Measurements from ENCODE around the gene USP32.
A peak's percentile ranks its signal among the peaks of the same experiment; 100 is the strongest.
"Not testable (repeated sequence)": the region's sequence is repeated elsewhere in the genome, so short reads cannot be mapped to it uniquely, and the experiment has no call there.

Gene USP32

GRCh38 chr17:60379461-60379860 lies 12.5 kb downstream of the USP32 start:
- not testable (repeated sequence) for H3K4me3 ChIP-seq (ENCODE audit: low read depth, low read length); DNase-seq (ENCODE audit: low read depth)

GRCh38 chr17:60378187-60378586 lies 13.7 kb downstream of the USP32 start:
- not testable (repeated sequence) for DNase-seq (ENCODE audit: low read depth); H3K4me3 ChIP-seq (ENCODE audit: low read depth, low read length)

- no peak for DNase-seq (ENCODE audit: low read depth)
Measured at GRCh38 chr17:60372790-60373483, 19.0 kb downstream of the USP32 start.

GRCh38 chr17:60371818-60372510 lies 20.0 kb downstream of the USP32 start:
- H3K4me3 ChIP-seq (ENCODE audit: low read depth, low read length) = no peak overlapping the region
- DNase-seq (ENCODE audit: low read depth) = no peak

More at GRCh38 chr17:60372790-60373483, 19.0 kb downstream of the USP32 start:
- no peak overlapping the region for H3K4me3 ChIP-seq (ENCODE audit: low read depth, low read length)

DNA sequence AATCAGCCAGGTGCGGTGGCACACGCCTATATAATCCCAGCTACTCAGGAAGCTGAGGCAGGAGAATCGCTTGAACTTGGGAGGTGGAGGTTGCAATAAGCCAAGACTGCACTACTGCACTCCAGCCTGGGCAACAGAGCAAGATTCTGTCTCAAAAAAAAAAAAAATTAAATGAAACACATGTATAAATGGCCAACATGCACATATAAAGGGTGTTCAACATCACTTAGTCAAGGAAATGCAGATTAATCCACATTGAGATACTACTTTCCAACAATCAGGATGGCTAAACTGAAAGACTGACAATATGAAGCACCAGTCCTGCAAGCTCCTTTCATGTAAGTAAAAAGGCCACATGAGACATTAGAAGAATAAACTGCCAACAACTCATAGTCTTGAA lies 20.5 kb downstream of the USP32 start:
- H3K4me3 ChIP-seq (ENCODE audit: low read depth, low read length) = no peak overlapping the region
- DNase-seq (ENCODE audit: low read depth) = no peak

- no peak overlapping the region for H3K4me3 ChIP-seq (ENCODE audit: low read depth, low read length)
- DNase-seq (ENCODE audit: low read depth) = no peak
Measured at GRCh38 chr17:60369727-60370126, 22.2 kb downstream of the USP32 start.

DNA sequence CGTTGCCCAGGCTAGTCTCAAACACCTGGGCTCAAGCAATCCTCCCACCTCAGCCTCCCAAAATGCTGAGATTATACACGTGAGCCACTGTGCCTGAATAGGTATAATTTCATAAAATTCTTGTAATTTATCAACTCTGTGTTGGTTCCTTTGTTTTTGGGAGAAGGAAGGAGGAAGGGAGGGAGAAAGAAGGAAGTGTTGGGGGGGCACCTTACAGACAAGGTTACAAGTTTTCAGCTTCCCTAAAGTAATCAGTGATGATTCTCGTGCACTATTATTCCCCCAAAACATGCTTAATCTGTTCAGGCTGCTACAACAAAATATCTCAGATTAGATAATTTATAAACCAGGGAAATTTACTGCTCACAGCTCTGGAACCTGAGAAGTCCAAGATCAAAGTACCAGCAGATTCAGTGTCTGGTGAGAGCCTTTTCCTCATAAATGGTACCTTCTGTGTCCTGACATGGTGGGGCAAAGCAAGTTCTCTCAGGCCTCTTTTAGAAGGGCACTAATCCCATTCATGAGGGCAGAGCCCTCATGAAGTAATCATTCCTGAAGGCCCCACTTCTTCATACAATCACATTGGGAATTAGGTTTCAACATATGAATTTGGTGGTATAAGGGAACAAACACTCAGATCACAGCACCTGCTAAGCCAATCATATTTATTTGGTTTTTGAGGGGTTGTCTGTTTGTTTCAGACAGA lies 28.1 kb downstream of the USP32 start:
- no peak for DNase-seq (ENCODE audit: low read depth)
- no peak overlapping the region for H3K4me3 ChIP-seq (ENCODE audit: low read depth, low read length)

DNA sequence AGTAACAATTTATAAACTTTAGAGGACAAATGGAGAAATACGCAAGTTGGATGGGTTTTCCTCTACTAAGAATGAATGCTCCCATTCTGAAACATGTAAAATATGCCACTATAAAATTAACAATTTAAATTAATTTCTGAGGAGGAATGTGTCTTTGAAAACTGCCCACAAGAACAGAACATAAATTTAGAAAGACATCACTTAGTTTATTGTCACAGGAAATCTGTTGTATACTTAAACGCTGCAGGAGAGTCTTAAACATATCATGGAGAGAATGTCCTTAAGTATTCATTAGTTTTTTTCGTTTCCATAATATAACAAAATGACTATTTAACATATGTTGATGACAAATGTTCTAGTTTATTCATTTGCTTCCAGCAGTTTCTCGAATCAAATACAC lies 29.6 kb downstream of the USP32 start:
- DNase-seq (ENCODE audit: low read depth) = no peak
- no peak overlapping the region for H3K4me3 ChIP-seq (ENCODE audit: low read depth, low read length)

DNA sequence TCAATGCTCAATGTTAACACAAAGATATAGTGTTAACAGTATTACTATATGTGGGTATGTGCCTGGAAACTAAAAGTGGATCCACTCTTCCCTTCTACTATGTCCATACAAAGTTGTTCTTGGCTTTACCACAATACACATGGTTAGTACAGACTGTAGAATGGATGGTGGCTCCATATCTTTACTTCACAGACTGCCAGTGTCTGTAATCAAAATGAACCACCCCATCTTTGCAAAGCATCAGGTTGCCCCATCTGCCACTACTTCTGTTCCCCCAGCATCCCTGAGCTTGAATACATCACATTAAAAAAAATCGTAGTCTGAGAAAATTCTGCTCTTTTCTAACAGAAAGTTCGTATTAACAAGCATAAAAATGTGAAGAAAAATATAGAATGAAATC lies 30.0 kb downstream of the USP32 start:
- no peak overlapping the region for H3K4me3 ChIP-seq (ENCODE audit: low read depth, low read length)
- no peak for DNase-seq (ENCODE audit: low read depth)

DNA sequence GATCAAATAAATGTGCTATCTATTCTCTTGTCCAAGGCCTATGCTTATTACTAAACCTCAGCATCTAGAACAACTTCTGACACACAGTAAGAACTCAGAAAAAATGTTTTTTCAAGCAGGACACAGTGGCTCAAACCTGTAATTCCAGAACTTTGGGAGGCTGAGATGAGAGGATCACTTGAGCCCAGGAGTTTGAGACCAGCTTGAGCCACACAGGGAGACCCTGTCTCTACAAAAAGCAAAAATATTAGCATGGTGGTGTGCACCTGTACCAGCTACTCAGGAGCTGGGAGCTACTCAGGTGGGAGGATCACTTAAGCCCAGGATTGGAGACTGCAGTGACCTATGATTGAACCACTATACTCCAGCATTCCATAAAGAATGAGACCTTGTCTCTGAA lies 32.5 kb downstream of the USP32 start:
- H3K4me3 ChIP-seq (ENCODE audit: low read depth, low read length) = no peak overlapping the region
- no peak for DNase-seq (ENCODE audit: low read depth)

- DNase-seq (ENCODE audit: low read depth) = no peak
- no peak overlapping the region for H3K4me3 ChIP-seq (ENCODE audit: low read depth, low read length)
Measured at GRCh38 chr17:60358606-60359225, 33.2 kb downstream of the USP32 start.

- H3K4me3 ChIP-seq (ENCODE audit: low read depth, low read length) = no peak overlapping the region
- no peak for DNase-seq (ENCODE audit: low read depth)
Measured at GRCh38 chr17:60356940-60357339, 35.0 kb downstream of the USP32 start.

DNA sequence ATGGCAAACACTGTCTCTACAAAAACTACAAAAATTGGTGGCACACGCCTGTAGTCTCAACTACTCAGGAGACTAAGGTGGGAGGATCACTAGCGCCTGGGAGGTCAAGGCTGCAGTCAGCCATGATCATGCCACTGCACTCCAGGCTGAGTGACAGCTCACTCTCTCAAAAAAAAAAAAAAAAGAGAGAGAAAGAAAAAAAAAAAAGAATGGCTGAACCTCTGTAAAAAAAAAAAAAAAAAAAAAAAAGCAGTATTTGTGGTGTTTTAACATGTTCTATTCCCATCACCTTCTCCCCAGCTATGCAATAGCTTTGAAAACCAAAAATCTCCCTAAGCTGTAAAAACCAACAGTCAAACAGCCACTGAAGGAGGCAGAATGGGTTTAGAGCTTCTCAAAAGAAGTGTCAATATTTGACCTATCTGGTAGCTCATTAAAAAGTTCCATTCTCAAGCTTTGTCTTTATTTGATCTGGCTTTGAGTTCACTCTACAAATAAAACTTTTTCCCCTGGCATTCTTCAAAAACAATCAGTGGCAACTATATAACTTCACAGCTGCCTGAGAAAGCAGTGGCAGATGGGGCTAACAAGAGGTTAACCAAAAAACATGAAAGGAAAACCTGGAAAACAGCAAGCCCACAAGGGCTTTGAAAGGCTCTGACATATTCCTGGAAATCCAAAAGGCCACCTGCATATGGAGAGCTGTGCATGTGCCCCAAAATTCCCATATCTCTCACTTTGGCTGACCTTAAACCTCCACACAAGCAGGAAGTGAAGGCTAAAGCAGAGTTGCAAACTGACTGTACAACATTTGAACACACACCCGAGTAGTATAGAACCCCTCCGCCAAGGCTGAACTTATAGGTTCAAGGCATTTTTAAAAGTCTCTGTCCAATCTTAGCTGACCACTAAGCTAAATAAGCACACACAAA lies 36.0 kb downstream of the USP32 start:
- DNase-seq (ENCODE audit: low read depth) = no peak
- no peak overlapping the region for H3K4me3 ChIP-seq (ENCODE audit: low read depth, low read length)

DNA sequence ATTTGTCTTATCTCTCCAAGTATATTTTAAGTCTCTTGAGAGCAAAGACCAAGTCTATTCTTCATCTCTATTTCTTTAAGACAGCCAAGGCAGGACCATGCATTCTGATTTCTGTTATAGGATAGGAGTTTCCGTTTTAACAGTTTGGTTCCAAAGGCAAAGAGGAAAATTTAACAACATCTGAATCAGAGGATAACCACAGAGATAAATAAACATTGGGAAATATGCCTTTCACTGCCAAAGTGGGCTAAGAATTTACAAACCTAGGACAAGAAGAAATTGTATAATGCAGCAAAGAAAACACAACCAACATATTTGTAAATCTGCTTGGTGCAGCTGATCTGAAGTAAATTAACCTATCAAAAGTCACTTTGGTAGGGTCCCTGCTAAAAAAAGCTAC lies 37.7 kb downstream of the USP32 start:
- H3K4me3 ChIP-seq (ENCODE audit: low read depth, low read length) = no peak overlapping the region
- peak; percentile 64 for DNase-seq (ENCODE audit: low read depth)

DNA sequence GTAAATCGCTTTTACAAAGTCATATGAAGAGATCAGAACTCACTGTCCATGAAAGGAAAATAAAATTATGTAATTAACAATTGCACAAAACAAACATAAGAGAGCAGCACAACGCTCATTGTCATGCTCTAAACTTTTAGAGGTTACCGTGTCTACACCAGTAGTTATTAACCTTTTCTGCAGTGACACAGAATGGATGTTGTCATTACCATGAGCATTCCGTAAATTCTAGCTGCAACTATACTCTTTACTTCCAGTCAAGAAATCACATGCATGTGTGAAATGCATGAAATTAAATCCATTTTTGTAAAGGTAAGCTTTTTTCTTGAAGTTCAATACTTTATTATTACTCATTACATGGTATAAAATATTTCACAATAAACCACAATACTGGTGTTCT lies 38.2 kb downstream of the USP32 start:
- H3K4me3 ChIP-seq (ENCODE audit: low read depth, low read length) = no peak overlapping the region

GRCh38 chr17:60352569-60352968 lies 39.4 kb downstream of the USP32 start:
- H3K4me3 ChIP-seq (ENCODE audit: low read depth, low read length) = no peak overlapping the region
- DNase-seq (ENCODE audit: low read depth) = no peak

More for the DNA sequence above, 38.2 kb downstream of the USP32 start:
- no peak for DNase-seq (ENCODE audit: low read depth)

GRCh38 chr17:60352071-60352470 lies 39.9 kb downstream of the USP32 start:
- DNase-seq (ENCODE audit: low read depth) = no peak
- no peak overlapping the region for H3K4me3 ChIP-seq (ENCODE audit: low read depth, low read length)

GRCh38 chr17:60351012-60351695 lies 40.8 kb downstream of the USP32 start:
- no peak overlapping the region for H3K4me3 ChIP-seq (ENCODE audit: low read depth, low read length)
- no peak for DNase-seq (ENCODE audit: low read depth)

DNA sequence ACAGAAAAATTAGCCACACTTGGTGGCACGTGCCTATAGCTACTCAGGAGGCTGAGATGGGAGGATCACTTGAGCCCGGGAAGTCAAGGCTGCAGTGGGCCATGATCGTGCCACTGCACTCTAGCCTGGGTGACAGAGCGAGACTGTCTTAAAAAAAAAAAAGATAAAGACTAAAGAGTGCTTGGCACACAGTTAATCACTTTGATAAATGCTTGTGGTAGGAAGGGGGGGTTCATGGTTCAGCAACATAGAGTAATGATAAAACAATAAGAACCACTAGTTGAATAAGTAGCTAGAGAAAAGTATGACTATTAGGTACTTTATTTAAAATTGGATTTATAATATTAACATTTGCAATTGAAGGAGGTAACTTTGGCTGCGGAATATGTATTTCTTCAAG lies 43.3 kb downstream of the USP32 start:
- H3K4me3 ChIP-seq (ENCODE audit: low read depth, low read length) = no peak overlapping the region
- DNase-seq (ENCODE audit: low read depth) = no peak

Measured in skeletal muscle cell (primary cell).